ENCODE data around the gene ITGA11.

ITGA11 gene

DNA sequence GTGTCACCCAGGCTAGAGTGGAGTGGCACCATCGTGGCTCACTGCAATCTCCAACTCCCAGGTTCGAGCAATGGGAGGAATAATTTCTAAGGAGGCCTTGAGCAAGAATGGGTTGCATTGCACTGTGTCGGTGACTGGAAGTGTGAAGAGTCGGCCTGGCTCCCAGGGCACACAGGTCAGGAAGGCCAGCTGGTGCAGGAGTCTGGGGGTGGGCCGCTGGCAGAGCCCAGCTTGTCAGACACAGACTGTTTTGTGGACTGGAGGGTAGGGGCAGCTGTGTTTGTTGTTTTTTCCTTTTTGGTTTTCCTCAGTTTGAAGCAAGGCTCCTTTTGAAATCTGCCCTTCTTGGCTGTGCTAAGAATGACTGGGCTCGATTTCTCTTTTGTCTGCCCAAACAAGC lies 66.2 kb downstream of the ITGA11 start:
- H3K36me3 ChIP-seq (ENCODE audit: control insufficient read depth, low read depth, low read length): no peaks in the 10 kb centered on the region
- H3K9ac ChIP-seq (ENCODE audit: low read length): no peak overlapping the region
- no peaks in the 10 kb centered on the region for H3K9me3 ChIP-seq (ENCODE audit: control insufficient read depth, low read depth, low read length)
- H3K4me3 ChIP-seq (ENCODE audit: low read length): no peak overlapping the region
- no peaks in the 10 kb centered on the region for H3K27me3 ChIP-seq (ENCODE audit: control insufficient read depth, insufficient read depth, low read length)
- H3K27ac ChIP-seq (ENCODE audit: low read length): no peak overlapping the region
- H3K4me1 ChIP-seq (ENCODE audit: control insufficient read depth, low read depth, low read length): no peaks in the 10 kb centered on the region

DNA sequence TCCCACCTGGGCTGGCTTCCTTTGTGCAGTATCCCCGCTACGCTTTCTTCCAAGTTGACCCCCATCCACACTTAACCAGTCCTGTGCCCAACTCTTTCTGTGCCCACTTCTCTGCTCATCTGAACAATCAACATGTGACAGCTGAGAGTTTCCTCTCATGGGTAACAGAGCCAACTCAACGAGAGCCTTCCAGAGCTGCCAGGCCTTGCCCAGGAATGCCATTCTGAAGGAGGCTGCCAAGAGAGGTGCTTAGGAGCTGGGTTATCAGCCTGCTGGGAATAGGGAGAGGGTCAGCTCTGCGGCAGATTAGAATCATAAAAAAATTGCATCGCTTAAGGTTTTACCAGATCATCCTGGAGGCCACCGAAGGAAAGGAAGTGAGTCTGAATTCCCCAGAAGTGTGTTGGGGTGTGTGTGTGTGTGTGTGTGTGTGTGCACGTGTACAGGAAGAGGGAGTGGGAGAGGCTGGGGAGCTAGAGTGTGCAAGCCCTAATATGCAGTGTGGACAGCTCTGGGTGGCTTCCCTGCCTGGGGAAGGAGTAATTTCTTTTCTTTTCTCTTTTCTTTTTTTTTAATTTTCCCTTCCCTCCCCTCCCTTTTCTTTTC lies 66.7 kb downstream of the ITGA11 start:
- Histone ChIP-seq H3K9ac (ENCODE audit: low read length) (no peak overlapping the region), H3K4me3 (ENCODE audit: low read length) (no peak overlapping the region), H3K36me3 (ENCODE audit: control insufficient read depth, low read depth, low read length) (no peaks in the 10 kb centered on the region), H3K9me3 (ENCODE audit: control insufficient read depth, low read depth, low read length) (no peaks in the 10 kb centered on the region), H3K27me3 (ENCODE audit: control insufficient read depth, insufficient read depth, low read length) (no peaks in the 10 kb centered on the region), H3K27ac (ENCODE audit: low read length) (no peak overlapping the region), H3K4me1 (ENCODE audit: control insufficient read depth, low read depth, low read length) (no peaks in the 10 kb centered on the region)

DNA sequence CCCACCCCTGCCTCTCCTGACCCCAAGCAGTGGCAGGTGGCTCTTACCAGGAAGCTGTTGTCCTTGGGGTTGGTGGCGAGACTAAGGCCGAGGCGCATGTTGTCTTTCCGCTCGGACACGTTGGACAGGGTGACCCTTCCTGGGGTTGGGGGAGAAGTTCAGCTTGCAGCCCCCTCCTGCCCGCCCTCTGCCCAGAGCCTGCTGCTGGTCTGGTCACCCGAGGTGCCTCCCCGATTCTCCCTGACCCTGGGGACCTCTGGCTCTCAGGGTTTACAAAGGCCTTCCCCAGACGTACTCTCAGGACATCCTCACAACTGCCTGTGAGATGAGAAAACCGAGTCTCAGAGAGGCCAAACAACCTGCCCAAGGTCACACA lies 67.3 kb downstream of the ITGA11 start:
- no peak overlapping the region for H3K9ac ChIP-seq (ENCODE audit: low read length)

DNA sequence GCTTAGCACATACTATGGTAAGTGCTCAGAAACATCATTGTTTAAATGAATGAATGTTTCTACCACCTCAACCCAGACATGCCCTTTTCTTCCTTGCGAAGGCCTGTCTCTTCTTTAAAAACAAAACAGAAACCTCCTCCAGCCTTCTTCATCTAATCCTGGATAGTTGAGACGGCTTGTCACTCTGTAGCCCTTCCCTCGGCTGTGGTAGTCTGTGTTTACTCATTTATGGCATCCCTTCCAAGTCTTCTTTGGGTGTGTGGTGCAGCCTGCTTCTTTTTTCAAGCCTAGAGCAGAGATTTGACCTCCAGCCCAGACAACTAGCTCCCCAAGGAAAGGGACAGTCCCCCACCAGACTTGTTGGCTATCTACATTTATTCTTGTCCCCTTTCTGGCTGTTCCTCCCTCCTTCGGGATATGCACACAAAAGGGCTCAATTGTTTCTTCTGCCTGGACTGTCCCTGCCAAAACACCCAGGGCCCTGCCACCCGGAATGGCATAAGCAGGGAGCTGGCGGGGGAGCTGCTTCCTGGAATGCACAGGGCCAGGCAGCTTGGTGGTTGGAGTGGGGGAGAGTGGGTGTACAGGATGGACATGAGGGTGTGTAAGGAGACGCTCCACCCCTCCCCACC lies 67.8 kb downstream of the ITGA11 start:
- no peak overlapping the region for H3K9ac ChIP-seq (ENCODE audit: low read length)
- H3K4me3 ChIP-seq (ENCODE audit: low read length): no peak overlapping the region
- H3K36me3 ChIP-seq (ENCODE audit: control insufficient read depth, low read depth, low read length): no peaks in the 10 kb centered on the region
- H3K9me3 ChIP-seq (ENCODE audit: control insufficient read depth, low read depth, low read length): no peaks in the 10 kb centered on the region
- no peak overlapping the region for H3K27ac ChIP-seq (ENCODE audit: low read length)
- no peaks in the 10 kb centered on the region for H3K27me3 ChIP-seq (ENCODE audit: control insufficient read depth, insufficient read depth, low read length)
- no peaks in the 10 kb centered on the region for H3K4me1 ChIP-seq (ENCODE audit: control insufficient read depth, low read depth, low read length)

More for the DNA sequence above, 67.3 kb downstream of the ITGA11 start:
- no peak overlapping the region for H3K27ac ChIP-seq (ENCODE audit: low read length)
- no peaks in the 10 kb centered on the region for H3K36me3 ChIP-seq (ENCODE audit: control insufficient read depth, low read depth, low read length)
- no peaks in the 10 kb centered on the region for H3K4me1 ChIP-seq (ENCODE audit: control insufficient read depth, low read depth, low read length)
- H3K9me3 ChIP-seq (ENCODE audit: control insufficient read depth, low read depth, low read length): no peaks in the 10 kb centered on the region
- H3K27me3 ChIP-seq (ENCODE audit: control insufficient read depth, insufficient read depth, low read length): no peaks in the 10 kb centered on the region
- no peak overlapping the region for H3K4me3 ChIP-seq (ENCODE audit: low read length)

GRCh38 chr15:68363353-68363752 lies 68.6 kb downstream of the ITGA11 start:
- Histone ChIP-seq H3K27ac (ENCODE audit: low read length) (no peak overlapping the region), H3K27me3 (ENCODE audit: control insufficient read depth, insufficient read depth, low read length) (no peaks in the 10 kb centered on the region)

DNA sequence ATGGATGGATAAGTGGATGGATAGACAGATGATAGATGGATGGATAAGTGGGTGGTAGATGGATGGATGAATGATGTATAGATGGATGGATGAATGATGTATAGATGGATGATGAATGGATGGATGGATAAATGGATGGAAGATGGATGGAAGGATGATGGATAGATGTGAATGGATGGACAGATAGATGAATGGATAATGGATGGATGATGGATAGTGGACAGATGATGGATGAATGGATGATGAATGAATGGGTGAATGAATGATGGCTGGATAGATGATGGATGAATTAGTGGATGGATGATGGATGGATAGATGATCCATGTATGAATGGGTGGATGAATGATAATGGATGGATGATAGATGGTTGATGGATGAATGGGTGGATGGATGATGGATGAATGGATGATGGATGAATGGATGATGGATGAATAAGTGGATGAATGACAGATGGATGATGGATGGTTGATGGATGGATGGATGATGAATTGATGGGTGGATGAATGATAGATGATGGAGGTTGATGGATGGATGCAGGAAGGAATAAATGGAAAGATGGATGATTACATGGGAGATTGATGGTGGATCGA lies 69.3 kb downstream of the ITGA11 start:
- no peak overlapping the region for H3K27ac ChIP-seq (ENCODE audit: low read length)
- H3K9me3 ChIP-seq (ENCODE audit: control insufficient read depth, low read depth, low read length): no peaks in the 10 kb centered on the region
- H3K4me1 ChIP-seq (ENCODE audit: control insufficient read depth, low read depth, low read length): no peaks in the 10 kb centered on the region
- no peaks in the 10 kb centered on the region for H3K27me3 ChIP-seq (ENCODE audit: control insufficient read depth, insufficient read depth, low read length)
- no peak overlapping the region for H3K9ac ChIP-seq (ENCODE audit: low read length)
- no peak overlapping the region for H3K4me3 ChIP-seq (ENCODE audit: low read length)
- H3K36me3 ChIP-seq (ENCODE audit: control insufficient read depth, low read depth, low read length): no peaks in the 10 kb centered on the region

More at GRCh38 chr15:68363353-68363752, 68.6 kb downstream of the ITGA11 start:
- Histone ChIP-seq H3K9ac (ENCODE audit: low read length) (no peak overlapping the region), H3K36me3 (ENCODE audit: control insufficient read depth, low read depth, low read length) (no peaks in the 10 kb centered on the region), H3K4me1 (ENCODE audit: control insufficient read depth, low read depth, low read length) (no peaks in the 10 kb centered on the region), H3K4me3 (ENCODE audit: low read length) (no peak overlapping the region), H3K9me3 (ENCODE audit: control insufficient read depth, low read depth, low read length) (no peaks in the 10 kb centered on the region)

DNA sequence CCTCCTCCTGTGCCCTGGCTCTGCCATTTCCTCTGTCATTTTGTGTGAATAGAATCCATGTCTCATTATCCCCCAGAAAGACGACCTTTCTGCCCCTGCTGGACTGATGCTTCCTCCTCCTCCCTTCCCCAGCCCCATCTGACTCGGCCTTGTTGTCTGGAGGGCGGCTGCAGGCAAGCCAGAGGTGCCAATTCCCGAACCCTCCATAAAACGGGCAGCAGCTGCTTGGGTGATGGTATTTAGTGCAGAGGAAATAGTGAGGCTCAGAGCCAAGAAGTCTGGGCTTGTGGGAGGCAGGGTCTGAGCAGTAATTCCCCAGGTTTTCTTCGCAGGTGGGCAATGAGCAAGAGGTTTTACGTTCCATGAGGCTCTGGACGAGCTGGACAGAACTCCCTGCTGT lies 71.2 kb downstream of the ITGA11 start:
- H3K9ac ChIP-seq (ENCODE audit: low read length): no peak overlapping the region
- no peak overlapping the region for H3K27ac ChIP-seq (ENCODE audit: low read length)
- H3K4me1 ChIP-seq (ENCODE audit: control insufficient read depth, low read depth, low read length): no peaks in the 10 kb centered on the region
- H3K36me3 ChIP-seq (ENCODE audit: control insufficient read depth, low read depth, low read length): no peaks in the 10 kb centered on the region
- H3K4me3 ChIP-seq (ENCODE audit: low read length): no peak overlapping the region
- no peaks in the 10 kb centered on the region for H3K27me3 ChIP-seq (ENCODE audit: control insufficient read depth, insufficient read depth, low read length)
- H3K9me3 ChIP-seq (ENCODE audit: control insufficient read depth, low read depth, low read length): peaks cover 5% of the 10 kb centered on the region

- H3K27me3 ChIP-seq (ENCODE audit: control insufficient read depth, insufficient read depth, low read length): no peaks in the 10 kb centered on the region
- no peaks in the 10 kb centered on the region for H3K4me1 ChIP-seq (ENCODE audit: control insufficient read depth, low read depth, low read length)
- H3K9me3 ChIP-seq (ENCODE audit: control insufficient read depth, low read depth, low read length): peaks cover 5% of the 10 kb centered on the region
- H3K27ac ChIP-seq (ENCODE audit: low read length): no peak overlapping the region
- no peaks in the 10 kb centered on the region for H3K36me3 ChIP-seq (ENCODE audit: control insufficient read depth, low read depth, low read length)
- no peak overlapping the region for H3K9ac ChIP-seq (ENCODE audit: low read length)
- H3K4me3 ChIP-seq (ENCODE audit: low read length): no peak overlapping the region
Observed at GRCh38 chr15:68356778-68357177, 75.2 kb downstream of the ITGA11 start.

DNA sequence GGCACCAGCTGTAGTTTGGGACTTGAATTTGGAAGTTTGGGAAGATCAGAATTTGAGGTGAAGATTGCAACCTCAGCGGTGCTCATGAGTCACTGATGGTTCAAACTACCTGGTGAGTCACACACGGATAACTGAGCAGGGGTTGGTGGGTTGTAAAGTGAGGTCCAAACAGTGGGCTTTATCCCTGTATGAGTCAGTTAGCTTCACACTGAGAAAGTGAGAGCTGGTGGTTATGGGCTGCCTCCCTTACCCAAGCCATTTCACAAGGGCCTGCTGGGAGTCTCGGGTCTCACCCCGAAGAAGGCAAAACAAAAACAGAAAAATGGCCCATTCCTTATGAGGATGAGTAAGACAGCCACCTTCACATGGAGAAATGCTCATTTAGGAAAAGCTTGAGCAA lies 77.0 kb downstream of the ITGA11 start:
- Histone ChIP-seq H3K4me1 (ENCODE audit: control insufficient read depth, low read depth, low read length) (no peaks in the 10 kb centered on the region), H3K9ac (ENCODE audit: low read length) (no peak overlapping the region), H3K36me3 (ENCODE audit: control insufficient read depth, low read depth, low read length) (no peaks in the 10 kb centered on the region), H3K27ac (ENCODE audit: low read length) (no peak overlapping the region), H3K4me3 (ENCODE audit: low read length) (no peak overlapping the region), H3K27me3 (ENCODE audit: control insufficient read depth, insufficient read depth, low read length) (no peaks in the 10 kb centered on the region), H3K9me3 (ENCODE audit: control insufficient read depth, low read depth, low read length) (peaks cover 5% of the 10 kb centered on the region)

DNA sequence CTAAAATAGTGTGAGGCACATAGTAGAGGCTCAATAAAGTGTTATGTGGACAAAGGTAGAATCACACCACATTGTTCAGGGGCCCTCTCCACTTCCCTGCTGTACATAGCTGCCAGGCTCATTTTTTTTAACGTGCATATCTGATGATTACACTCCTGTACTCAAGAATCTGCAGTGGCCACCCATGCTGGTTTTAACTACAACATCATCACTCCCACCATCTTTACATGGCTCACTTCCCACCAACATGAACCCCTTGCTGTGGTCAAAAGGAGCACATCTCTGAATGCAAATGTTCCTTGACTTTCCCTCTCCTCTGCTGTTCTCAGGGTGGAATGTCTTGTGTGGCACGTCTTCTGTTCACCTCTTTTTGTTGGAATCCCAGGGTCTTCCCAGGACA lies 77.7 kb downstream of the ITGA11 start:
- H3K9ac ChIP-seq (ENCODE audit: low read length): no peak overlapping the region
- no peak overlapping the region for H3K4me3 ChIP-seq (ENCODE audit: low read length)
- H3K27ac ChIP-seq (ENCODE audit: low read length): no peak overlapping the region
- H3K27me3 ChIP-seq (ENCODE audit: control insufficient read depth, insufficient read depth, low read length): no peaks in the 10 kb centered on the region
- H3K36me3 ChIP-seq (ENCODE audit: control insufficient read depth, low read depth, low read length): no peaks in the 10 kb centered on the region
- no peaks in the 10 kb centered on the region for H3K4me1 ChIP-seq (ENCODE audit: control insufficient read depth, low read depth, low read length)
- peaks cover 5% of the 10 kb centered on the region for H3K9me3 ChIP-seq (ENCODE audit: control insufficient read depth, low read depth, low read length)

- H3K27me3 ChIP-seq (ENCODE audit: control insufficient read depth, insufficient read depth, low read length): no peaks in the 10 kb centered on the region
- no peak overlapping the region for H3K4me3 ChIP-seq (ENCODE audit: low read length)
- no peak overlapping the region for H3K9ac ChIP-seq (ENCODE audit: low read length)
- H3K27ac ChIP-seq (ENCODE audit: low read length): no peak overlapping the region
- H3K4me1 ChIP-seq (ENCODE audit: control insufficient read depth, low read depth, low read length): no peaks in the 10 kb centered on the region
- no peaks in the 10 kb centered on the region for H3K36me3 ChIP-seq (ENCODE audit: control insufficient read depth, low read depth, low read length)
- H3K9me3 ChIP-seq (ENCODE audit: control insufficient read depth, low read depth, low read length): peaks cover 5% of the 10 kb centered on the region
Observed at GRCh38 chr15:68353421-68354135, 78.4 kb downstream of the ITGA11 start.

Measured in iPS-18a (cell line).